Tibial nerve (tissue), 3 donors: ENCODE data around the gene ATP8A2.

Experiments used
- POLR2A ChIP-seq, 2 donors: fragments of 450-650 bp; IDR thresholded peaks; one replicate each; pipeline ENCODE4 v1.6.1; 2017; ENCODE audit warnings: antibody characterized with exemption in 2 of 2, mild to moderate bottlenecking in 2 of 2, moderate library complexity in 2 of 2
- TF ChIP-seq, protein P1 (sequence below), 5 experiments: fragments of 200-600 bp in 3 of 5; fragments of 450-650 bp in 2 of 5; sonication (generic) in 3 of 5; IDR thresholded peaks; one replicate each; pipeline ENCODE4 v1.5.1; 2016 to 2019; ENCODE audit warnings: antibody characterized with exemption in 5 of 5, mild to moderate bottlenecking in 3 of 5, moderate library complexity in 2 of 5

DNA sequence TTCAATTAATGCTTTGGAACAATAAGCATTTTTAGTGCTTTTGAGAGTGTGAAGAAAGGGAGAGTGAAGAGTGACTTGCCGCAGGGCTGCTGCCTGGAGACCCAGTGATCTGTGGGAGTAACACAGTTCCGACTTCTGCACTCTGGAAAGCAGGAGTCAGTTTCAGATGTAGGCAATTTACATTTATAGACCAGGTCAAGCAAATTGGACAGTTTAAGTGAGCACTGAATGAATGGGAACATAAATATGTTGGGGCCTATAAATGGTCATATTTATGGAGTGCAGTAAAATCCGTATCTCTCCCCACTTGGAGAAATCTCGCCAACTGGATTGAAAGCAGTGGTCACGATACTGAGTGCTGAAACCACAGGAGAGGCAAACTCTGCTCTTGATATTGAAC lies 689.5 kb downstream of the ATP8A2 start:
- TF ChIP-seq, protein P1, sequence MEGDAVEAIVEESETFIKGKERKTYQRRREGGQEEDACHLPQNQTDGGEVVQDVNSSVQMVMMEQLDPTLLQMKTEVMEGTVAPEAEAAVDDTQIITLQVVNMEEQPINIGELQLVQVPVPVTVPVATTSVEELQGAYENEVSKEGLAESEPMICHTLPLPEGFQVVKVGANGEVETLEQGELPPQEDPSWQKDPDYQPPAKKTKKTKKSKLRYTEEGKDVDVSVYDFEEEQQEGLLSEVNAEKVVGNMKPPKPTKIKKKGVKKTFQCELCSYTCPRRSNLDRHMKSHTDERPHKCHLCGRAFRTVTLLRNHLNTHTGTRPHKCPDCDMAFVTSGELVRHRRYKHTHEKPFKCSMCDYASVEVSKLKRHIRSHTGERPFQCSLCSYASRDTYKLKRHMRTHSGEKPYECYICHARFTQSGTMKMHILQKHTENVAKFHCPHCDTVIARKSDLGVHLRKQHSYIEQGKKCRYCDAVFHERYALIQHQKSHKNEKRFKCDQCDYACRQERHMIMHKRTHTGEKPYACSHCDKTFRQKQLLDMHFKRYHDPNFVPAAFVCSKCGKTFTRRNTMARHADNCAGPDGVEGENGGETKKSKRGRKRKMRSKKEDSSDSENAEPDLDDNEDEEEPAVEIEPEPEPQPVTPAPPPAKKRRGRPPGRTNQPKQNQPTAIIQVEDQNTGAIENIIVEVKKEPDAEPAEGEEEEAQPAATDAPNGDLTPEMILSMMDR (IDR thresholded peaks at IDR 0.05): no peak
- TF ChIP-seq POLR2A (IDR thresholded peaks at IDR 0.05): no peak
